Activated naive CD4-positive, alpha-beta T cell treated with anti-CD3 and anti-CD28 coated beads, Interleukin-2, amount 10 ng/mL, durations not matched to agents 7 days and 5 days (primary cell): ENCODE measurements around the gene FXYD7.
"Not testable (repeated sequence)": the region's sequence is repeated elsewhere in the genome, so short reads cannot be mapped to it uniquely, and the experiment has no call there.

Source experiments
- CTCF ChIA-PET: fragments of 350-600 bp; sonication (Branson Sonifier 250); formaldehyde crosslinking; loops from one replicate; lab custom pipeline; 2021; ENCODE audit warnings: antibody characterized with exemption; lab: Charles Lee
- DNase-seq: peaks from one replicate; pipeline ENCODE4 v3.0.0-alpha.2; 2020
- H3K27ac Mint-ChIP-seq: one replicate; pipeline ENCODE4 v1.8.0; 2021; ENCODE audit warnings: mild to moderate bottlenecking, moderate library complexity, mixed read lengths
- H3K27me3 Mint-ChIP-seq: one replicate; pipeline ENCODE4 v1.8.0; 2021; ENCODE audit warnings: mild to moderate bottlenecking, mixed read lengths
- H3K36me3 Mint-ChIP-seq: one replicate; pipeline ENCODE4 v1.8.0; 2021; ENCODE audit warnings: mixed read lengths
- H3K4me1 Mint-ChIP-seq: one replicate; pipeline ENCODE4 v1.8.0; 2021; ENCODE audit warnings: mixed read lengths
- H3K4me3 Mint-ChIP-seq: one replicate; pipeline ENCODE4 v1.8.0; 2021; ENCODE audit warnings: mild to moderate bottlenecking, moderate library complexity, mixed read lengths
- H3K9me3 Mint-ChIP-seq: one replicate; pipeline ENCODE4 v1.8.0; 2021; ENCODE audit warnings: mixed read lengths

FXYD7 gene, protein sequence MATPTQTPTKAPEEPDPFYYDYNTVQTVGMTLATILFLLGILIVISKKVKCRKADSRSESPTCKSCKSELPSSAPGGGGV

DNA sequence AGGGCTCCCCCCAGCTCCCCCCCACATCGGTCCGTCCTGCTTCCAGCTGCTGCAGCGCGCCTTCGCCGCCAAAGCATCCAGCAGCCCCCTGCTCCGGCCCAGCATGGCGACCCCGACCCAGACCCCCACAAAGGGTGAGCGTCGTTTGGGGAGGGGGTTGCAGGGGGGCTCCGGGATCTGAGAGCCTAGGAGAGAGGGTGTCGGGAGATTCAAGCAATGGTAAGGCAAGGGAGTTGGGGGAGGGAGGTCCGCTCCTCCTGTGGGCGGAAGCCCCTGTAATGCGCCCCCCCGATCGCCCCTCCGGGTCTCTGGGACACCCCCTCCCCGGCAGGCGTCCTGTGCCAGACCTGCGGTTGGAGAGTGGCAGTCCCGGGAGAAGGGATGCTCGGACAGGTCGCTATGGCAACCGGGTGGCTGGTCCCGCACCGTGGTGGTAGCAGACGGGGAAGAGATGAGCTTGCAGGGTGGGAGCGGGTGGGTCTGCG is at the start of gene FXYD7:
FXYD7 (plus strand) TSS at position 25 of the 485 bp plus-strand sequence; CDS start at position 104, 79 bp downstream.
- Mint-ChIP-seq H3K36me3 (peaks cover 14% of the 10 kb centered on the region), H3K4me3 (peak within 1 kb of the TSS; percentile 78), H3K9me3 (no peaks in the 10 kb centered on the region), H3K27me3 (peaks cover 54% of the 10 kb centered on the region), H3K27ac (no peak within 1 kb of the TSS), H3K4me1 (peaks cover 45% of the 10 kb centered on the region)
- peak; percentile 46 for DNase-seq
- CTCF ChIA-PET, result interaction anchor here (0.6 to 5.9 kb wide), 3 partner anchors 10 to 84 kb away, joined by 3 to 50 read pairs (median 44); partner anchors contain the start of gene FXYD5

DNA sequence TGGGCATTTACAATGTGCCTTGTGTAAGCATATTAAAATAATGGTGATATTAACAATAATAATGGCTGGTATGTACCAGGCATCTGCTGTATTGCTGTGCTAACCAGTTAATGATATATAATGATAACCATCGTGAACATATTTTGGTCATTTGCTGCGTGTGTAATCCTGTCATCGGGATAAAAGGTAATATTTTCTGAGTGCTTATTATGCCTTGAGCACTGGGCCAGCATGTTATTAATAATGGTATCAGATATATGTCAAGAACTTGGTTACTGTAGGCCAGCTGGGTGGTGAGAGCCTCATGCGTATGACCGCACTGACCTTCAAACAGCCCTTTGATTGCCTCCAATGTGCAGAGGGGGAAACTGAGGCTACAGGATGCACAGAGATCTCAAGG is 49.6 kb upstream of the FXYD7 start:
- Mint-ChIP-seq H3K27ac (no peak overlapping the region), H3K4me1 (peaks cover 2% of the 10 kb centered on the region), H3K36me3 (no peaks in the 10 kb centered on the region), H3K27me3 (peaks cover 33% of the 10 kb centered on the region), H3K4me3 (no peak overlapping the region), H3K9me3 (no peaks in the 10 kb centered on the region)
- CTCF ChIA-PET, result interaction anchor here (0.8 kb wide), 1 partner anchor 26 kb away, joined by 7 read pairs; no protein-coding TSS in a partner anchor
- DNase-seq, result no peak

GRCh38 chr19:35093941-35094647 is 49.0 kb upstream of the FXYD7 start:
- CTCF ChIA-PET, result interaction anchor here (0.8 kb wide), 1 partner anchor 27 kb away, joined by 7 read pairs; no protein-coding TSS in a partner anchor
- DNase-seq, result no peak
- Mint-ChIP-seq H3K9me3 (no peaks in the 10 kb centered on the region), H3K36me3 (no peaks in the 10 kb centered on the region), H3K4me1 (peaks cover 2% of the 10 kb centered on the region), H3K27me3 (peaks cover 33% of the 10 kb centered on the region), H3K27ac (no peak overlapping the region), H3K4me3 (no peak overlapping the region)

- CTCF ChIA-PET, result no interaction called here
- H3K27ac Mint-ChIP-seq, result no peak overlapping the region
- peaks cover 2% of the 10 kb centered on the region for H3K4me1 Mint-ChIP-seq
- peaks cover 33% of the 10 kb centered on the region for H3K27me3 Mint-ChIP-seq
- no peak overlapping the region for H3K4me3 Mint-ChIP-seq
- no peaks in the 10 kb centered on the region for H3K9me3 Mint-ChIP-seq
- no peak for DNase-seq
- H3K36me3 Mint-ChIP-seq, result no peaks in the 10 kb centered on the region
Measured at GRCh38 chr19:35094656-35095055, 48.4 kb upstream of the FXYD7 start.

DNA sequence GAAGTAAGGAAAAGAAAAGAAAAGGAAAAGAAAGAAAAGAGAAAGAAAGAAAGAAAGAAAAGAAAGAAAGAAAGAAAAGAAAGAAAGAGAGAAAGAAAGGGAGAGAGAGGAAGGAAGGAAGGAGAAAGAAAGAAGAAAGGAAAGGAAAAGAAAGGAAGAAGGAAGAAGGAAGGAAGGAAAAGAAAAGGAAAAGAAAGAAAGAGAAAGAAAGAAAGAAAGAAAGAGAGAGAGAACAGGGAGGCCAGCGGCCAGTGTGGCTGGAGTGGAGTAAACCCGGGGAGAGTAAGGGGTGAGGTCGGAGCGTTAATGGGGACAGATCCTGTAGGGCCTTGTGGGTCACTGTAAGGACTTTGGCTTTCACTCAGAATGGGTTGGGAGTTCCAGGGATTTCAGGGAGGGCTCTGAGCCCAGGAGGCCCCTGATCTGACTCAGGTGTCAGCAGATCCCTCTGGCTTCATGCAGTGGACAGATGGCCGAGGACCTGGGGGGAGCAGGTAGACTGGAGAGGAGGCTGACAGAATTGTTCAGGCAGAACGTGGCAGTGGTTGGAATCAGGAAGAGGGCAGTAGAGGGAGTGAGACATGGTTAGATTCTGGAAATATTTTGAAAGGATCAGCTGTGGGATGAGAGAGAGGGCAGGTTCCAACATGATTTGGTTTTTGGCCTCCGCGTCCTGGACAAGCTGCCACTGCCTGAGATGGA is 47.2 kb upstream of the FXYD7 start:
- Mint-ChIP-seq H3K4me3 (no peak overlapping the region), H3K27ac (no peak overlapping the region), H3K4me1 (no peaks in the 10 kb centered on the region), H3K36me3 (no peaks in the 10 kb centered on the region), H3K27me3 (peaks cover 25% of the 10 kb centered on the region), H3K9me3 (no peaks in the 10 kb centered on the region)
- DNase-seq, result no peak
- CTCF ChIA-PET, result no interaction called here

- Mint-ChIP-seq H3K9me3 (no peaks in the 10 kb centered on the region), H3K27me3 (peaks cover 17% of the 10 kb centered on the region), H3K4me1 (no peaks in the 10 kb centered on the region), H3K36me3 (no peaks in the 10 kb centered on the region), H3K4me3 (no peak overlapping the region), H3K27ac (no peak overlapping the region)
- DNase-seq, result no peak
- CTCF ChIA-PET, result interaction anchor here (1.0 kb wide), 1 partner anchor 54 kb away, joined by 3 read pairs; no protein-coding TSS in a partner anchor
Measured at GRCh38 chr19:35098413-35099049, 44.5 kb upstream of the FXYD7 start.

GRCh38 chr19:35099155-35099896 is 43.7 kb upstream of the FXYD7 start:
- CTCF ChIA-PET, result interaction anchor here (0.7 kb wide), 1 partner anchor 19 kb away, joined by 3 read pairs; no protein-coding TSS in a partner anchor

GRCh38 chr19:35099897-35100275 is 43.2 kb upstream of the FXYD7 start:
- H3K27ac Mint-ChIP-seq, result no peak overlapping the region
- no peaks in the 10 kb centered on the region for H3K4me1 Mint-ChIP-seq
- no peaks in the 10 kb centered on the region for H3K9me3 Mint-ChIP-seq
- CTCF ChIA-PET, result no interaction called here
- H3K36me3 Mint-ChIP-seq, result no peaks in the 10 kb centered on the region
- H3K27me3 Mint-ChIP-seq, result peaks cover 11% of the 10 kb centered on the region
- no peak overlapping the region for H3K4me3 Mint-ChIP-seq
- no peak for DNase-seq

More at GRCh38 chr19:35099155-35099896, 43.7 kb upstream of the FXYD7 start:
- H3K27ac Mint-ChIP-seq, result no peak overlapping the region
- no peak overlapping the region for H3K4me3 Mint-ChIP-seq
- H3K4me1 Mint-ChIP-seq, result no peaks in the 10 kb centered on the region
- no peaks in the 10 kb centered on the region for H3K9me3 Mint-ChIP-seq
- peaks cover 11% of the 10 kb centered on the region for H3K27me3 Mint-ChIP-seq
- no peaks in the 10 kb centered on the region for H3K36me3 Mint-ChIP-seq
- DNase-seq, result no peak

DNA sequence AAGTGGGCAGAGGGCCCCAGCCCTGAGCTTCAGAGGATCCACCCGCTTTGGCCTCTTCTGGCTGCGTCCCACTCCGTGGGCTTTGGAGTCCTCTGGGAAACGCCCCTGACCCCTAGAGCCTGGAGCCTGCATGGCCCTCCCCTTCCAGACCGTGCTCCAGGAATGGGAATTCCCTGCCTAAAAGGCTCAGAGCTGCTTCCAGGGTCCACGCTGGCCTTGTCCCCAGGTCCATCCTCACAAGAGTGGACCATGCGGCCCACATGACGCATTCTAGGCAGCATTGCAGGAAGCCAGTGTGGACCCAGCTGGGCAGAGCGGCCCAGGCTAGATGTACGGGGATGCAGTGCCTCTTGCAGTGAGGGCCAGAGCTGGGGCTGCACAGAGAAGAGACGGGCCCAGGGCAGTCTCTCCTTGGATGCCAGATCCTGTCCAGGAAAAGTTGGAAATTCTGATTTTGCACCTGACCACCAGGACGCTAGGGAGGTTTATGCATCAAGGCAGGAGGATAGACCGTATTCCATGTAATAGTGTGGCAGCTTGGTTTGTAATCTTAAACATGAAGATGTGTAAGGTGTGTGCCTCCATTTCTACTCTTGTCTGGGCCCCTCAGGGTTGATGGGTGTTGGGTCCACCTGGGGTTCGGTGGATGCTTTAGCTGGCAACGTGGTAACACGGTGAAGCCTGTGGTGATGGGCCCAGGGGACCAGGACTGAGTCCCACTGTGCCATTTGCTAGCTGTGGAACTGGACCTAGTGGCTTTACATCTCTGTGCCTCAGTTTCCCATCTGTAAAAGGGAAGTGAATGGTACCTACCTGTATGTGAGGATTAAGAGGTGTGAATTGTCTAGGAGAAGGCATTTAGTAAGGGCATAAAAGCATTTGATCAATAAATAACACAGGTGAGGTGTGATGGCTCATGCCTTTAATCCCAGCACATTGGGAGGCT is 42.2 kb upstream of the FXYD7 start:
- H3K4me1 Mint-ChIP-seq, result no peaks in the 10 kb centered on the region
- H3K27me3 Mint-ChIP-seq, result peaks cover 4% of the 10 kb centered on the region
- DNase-seq, result no peak
- H3K27ac Mint-ChIP-seq, result no peak overlapping the region
- H3K4me3 Mint-ChIP-seq, result no peak overlapping the region
- H3K36me3 Mint-ChIP-seq, result no peaks in the 10 kb centered on the region
- H3K9me3 Mint-ChIP-seq, result no peaks in the 10 kb centered on the region
- CTCF ChIA-PET, result interaction anchor here (0.8 kb wide), 1 partner anchor 57 kb away, joined by 5 read pairs; no protein-coding TSS in a partner anchor

GRCh38 chr19:35101949-35102348 is 41.1 kb upstream of the FXYD7 start:
- H3K4me1 Mint-ChIP-seq, CTCF ChIA-PET, H3K27ac Mint-ChIP-seq, H3K4me3 Mint-ChIP-seq, H3K36me3 Mint-ChIP-seq, H3K27me3 Mint-ChIP-seq, DNase-seq, H3K9me3 Mint-ChIP-seq: not testable (repeated sequence)

GRCh38 chr19:35103614-35104013 is 39.4 kb upstream of the FXYD7 start:
- H3K4me3 Mint-ChIP-seq, DNase-seq, H3K27ac Mint-ChIP-seq, CTCF ChIA-PET, H3K4me1 Mint-ChIP-seq, H3K36me3 Mint-ChIP-seq, H3K27me3 Mint-ChIP-seq: not testable (repeated sequence)
- peaks cover 12% of the 10 kb centered on the region for H3K9me3 Mint-ChIP-seq

DNA sequence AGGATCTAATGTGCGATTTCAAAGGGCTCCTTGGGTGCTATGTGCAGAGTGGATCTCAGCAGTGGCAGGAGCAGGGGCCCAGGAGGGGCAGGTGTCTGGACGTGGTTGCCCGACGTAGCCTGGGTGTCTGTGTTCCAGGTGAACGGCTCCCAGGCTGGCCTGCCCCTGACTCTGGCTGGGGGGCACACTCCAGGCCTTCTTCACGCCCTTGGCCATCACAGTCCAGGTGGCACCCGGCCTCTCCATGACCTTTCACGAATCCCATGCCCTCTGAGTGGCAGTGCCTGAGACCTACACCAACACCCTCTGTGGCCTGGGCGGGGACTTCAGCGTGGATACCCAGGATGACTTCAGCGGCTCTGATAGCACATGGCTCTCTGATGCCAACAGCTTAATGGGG is 38.7 kb upstream of the FXYD7 start:
- no peak for DNase-seq
- CTCF ChIA-PET, result no interaction called here
- Mint-ChIP-seq H3K27ac (no peak overlapping the region), H3K27me3 (peaks cover 6% of the 10 kb centered on the region), H3K9me3 (peaks cover 12% of the 10 kb centered on the region), H3K4me1 (no peaks in the 10 kb centered on the region), H3K36me3 (no peaks in the 10 kb centered on the region), H3K4me3 (no peak overlapping the region)

DNA sequence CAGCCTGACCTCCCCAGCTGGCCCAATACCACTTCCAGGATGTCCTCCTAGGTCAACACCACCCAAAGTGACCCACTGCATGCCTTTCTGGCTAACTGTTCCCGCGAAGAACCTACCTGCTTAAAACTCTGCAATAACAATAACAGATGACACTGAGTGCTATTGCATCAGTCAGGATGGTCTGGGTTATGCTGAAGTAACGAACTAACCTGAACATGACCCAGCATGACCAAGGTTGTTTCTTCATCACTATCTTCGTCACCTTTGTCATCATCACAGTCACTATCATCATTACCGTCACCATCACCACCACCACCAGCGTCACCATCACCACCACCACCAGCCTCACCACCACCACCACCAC is 38.0 kb upstream of the FXYD7 start:
- Mint-ChIP-seq H3K27ac (no peak overlapping the region), H3K36me3 (no peaks in the 10 kb centered on the region), H3K4me3 (no peak overlapping the region), H3K27me3 (peaks cover 12% of the 10 kb centered on the region), H3K4me1 (no peaks in the 10 kb centered on the region), H3K9me3 (peaks cover 12% of the 10 kb centered on the region)
- CTCF ChIA-PET, result no interaction called here
- no peak for DNase-seq
